PC-9 (cell line): ENCODE data around the gene B3GAT2.

ENCODE experiments used
- EZH2 ChIP-seq: fragments of 200-600 bp; sonication (generic); IDR thresholded peaks from 2 replicates; pipeline ENCODE4 v1.8.0; 2017; ENCODE audit warnings: antibody characterized with exemption, low read depth
- TF ChIP-seq, protein P1 (sequence below): fragments of 200-600 bp; sonication (generic); conservative IDR thresholded peaks from 2 replicates; pipeline ENCODE4 v1.6.1; 2017; ENCODE audit warnings: mixed run types, antibody characterized with exemption, mild to moderate bottlenecking, moderate library complexity

- TF ChIP-seq, protein P1, sequence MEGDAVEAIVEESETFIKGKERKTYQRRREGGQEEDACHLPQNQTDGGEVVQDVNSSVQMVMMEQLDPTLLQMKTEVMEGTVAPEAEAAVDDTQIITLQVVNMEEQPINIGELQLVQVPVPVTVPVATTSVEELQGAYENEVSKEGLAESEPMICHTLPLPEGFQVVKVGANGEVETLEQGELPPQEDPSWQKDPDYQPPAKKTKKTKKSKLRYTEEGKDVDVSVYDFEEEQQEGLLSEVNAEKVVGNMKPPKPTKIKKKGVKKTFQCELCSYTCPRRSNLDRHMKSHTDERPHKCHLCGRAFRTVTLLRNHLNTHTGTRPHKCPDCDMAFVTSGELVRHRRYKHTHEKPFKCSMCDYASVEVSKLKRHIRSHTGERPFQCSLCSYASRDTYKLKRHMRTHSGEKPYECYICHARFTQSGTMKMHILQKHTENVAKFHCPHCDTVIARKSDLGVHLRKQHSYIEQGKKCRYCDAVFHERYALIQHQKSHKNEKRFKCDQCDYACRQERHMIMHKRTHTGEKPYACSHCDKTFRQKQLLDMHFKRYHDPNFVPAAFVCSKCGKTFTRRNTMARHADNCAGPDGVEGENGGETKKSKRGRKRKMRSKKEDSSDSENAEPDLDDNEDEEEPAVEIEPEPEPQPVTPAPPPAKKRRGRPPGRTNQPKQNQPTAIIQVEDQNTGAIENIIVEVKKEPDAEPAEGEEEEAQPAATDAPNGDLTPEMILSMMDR, result no peak
- TF ChIP-seq EZH2, result no peak
These were observed 28.3 kb upstream of the B3GAT2 start for GRCh38 chr6:70985156-70985555.
